ENCODE measurements around the gene ZWILCH.
A peak's percentile ranks its signal among the peaks of the same experiment; 100 is the strongest.

GRCh38 chr15:66566963-66567531, 61.9 kb downstream of the ZWILCH start:
- TF ChIP-seq, protein P1, sequence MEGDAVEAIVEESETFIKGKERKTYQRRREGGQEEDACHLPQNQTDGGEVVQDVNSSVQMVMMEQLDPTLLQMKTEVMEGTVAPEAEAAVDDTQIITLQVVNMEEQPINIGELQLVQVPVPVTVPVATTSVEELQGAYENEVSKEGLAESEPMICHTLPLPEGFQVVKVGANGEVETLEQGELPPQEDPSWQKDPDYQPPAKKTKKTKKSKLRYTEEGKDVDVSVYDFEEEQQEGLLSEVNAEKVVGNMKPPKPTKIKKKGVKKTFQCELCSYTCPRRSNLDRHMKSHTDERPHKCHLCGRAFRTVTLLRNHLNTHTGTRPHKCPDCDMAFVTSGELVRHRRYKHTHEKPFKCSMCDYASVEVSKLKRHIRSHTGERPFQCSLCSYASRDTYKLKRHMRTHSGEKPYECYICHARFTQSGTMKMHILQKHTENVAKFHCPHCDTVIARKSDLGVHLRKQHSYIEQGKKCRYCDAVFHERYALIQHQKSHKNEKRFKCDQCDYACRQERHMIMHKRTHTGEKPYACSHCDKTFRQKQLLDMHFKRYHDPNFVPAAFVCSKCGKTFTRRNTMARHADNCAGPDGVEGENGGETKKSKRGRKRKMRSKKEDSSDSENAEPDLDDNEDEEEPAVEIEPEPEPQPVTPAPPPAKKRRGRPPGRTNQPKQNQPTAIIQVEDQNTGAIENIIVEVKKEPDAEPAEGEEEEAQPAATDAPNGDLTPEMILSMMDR (IDR thresholded peaks at IDR 0.05): peak; percentile 59 to 81 (median 72)
- TF ChIP-seq POLR2A (IDR thresholded peaks at IDR 0.05): no peak
